Measurements from ENCODE around the gene DYNC2H1. TPM values are rescaled to one million over a fixed set of nuclear protein-coding genes. Genes with fewer than 3 reads are reported as not detected.

The DYNC2H1 gene
- total and polyA plus RNA-seq, 4 donors: 0.77 to 3.3 (median 2.1) TPM

DNA sequence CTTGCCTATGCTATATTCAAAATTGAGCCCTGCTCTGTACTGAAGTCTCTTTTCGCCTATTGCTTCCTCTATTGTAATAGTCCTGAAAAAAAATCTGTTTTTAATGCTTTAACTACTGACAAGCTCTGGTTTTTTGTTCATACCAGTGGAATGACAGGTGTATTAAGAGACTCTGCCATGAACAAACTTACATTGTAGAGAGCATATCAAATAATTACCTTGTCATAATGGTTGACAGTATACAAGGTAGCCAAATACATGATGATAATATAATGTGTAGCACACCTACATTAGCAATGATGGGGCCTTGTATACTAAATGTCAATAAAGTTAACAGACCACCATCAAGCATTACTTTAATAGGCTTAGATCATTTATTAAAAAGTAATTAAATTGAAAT lies 175.0 kb downstream of the DYNC2H1 start:
- no peaks in the 10 kb centered on the region for H3K4me1 ChIP-seq (ENCODE audit: control insufficient read depth in 4 of 4, insufficient read depth in 4 of 4, low read length in 3 of 4)
- DNase-seq (ENCODE audit: low spot score): no peak
- TF ChIP-seq HNF4G (IDR thresholded peaks at IDR 0.05) (no peak), MAX (IDR thresholded peaks at IDR 0.05) (no peak), REST (IDR thresholded peaks at IDR 0.05) (no peak), JUND (IDR thresholded peaks at IDR 0.05) (no peak), EGR1 (IDR thresholded peaks at IDR 0.05; ENCODE audit: low read depth in 2 of 2) (no peak), CTCF (IDR thresholded peaks at IDR 0.05; ENCODE audit: low read depth, low read length, missing input control) (no peak), TAF1 (conservative IDR thresholded peaks at IDR 0.05) (no peak), HNF4A (conservative IDR thresholded peaks at IDR 0.05) (no peak)
- TF ChIP-seq, protein P1, sequence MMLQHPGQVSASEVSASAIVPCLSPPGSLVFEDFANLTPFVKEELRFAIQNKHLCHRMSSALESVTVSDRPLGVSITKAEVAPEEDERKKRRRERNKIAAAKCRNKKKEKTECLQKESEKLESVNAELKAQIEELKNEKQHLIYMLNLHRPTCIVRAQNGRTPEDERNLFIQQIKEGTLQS (IDR thresholded peaks at IDR 0.05): no peak
- no peaks in the 10 kb centered on the region for H3K9me3 ChIP-seq (ENCODE audit: control insufficient read depth in 4 of 4, low read length in 3 of 4)
- H3K9ac ChIP-seq (ENCODE audit: low read depth in 1 of 2, low read length in 2 of 2): no peak overlapping the region
- H3K4me3 ChIP-seq (ENCODE audit: low read depth in 1 of 3, low read length in 3 of 3): no peak overlapping the region
- no peaks in the 10 kb centered on the region for H3K27me3 ChIP-seq (ENCODE audit: control insufficient read depth in 4 of 4, insufficient read depth in 4 of 4, low read length in 3 of 4)
- H3K27ac ChIP-seq (ENCODE audit: low read depth in 1 of 2, low read length in 2 of 2): no peak overlapping the region
- no peaks in the 10 kb centered on the region for H3K36me3 ChIP-seq (ENCODE audit: control insufficient read depth in 4 of 4, insufficient read depth in 3 of 4, low read depth in 1 of 4, low read length in 3 of 4)
- WGBS: 92% methylated on average over 1 of the region's 1 CpG

- peak overlapping the region in 1 of 3 donors; percentile 4 for H3K4me3 ChIP-seq (ENCODE audit: low read depth in 1 of 3, low read length in 3 of 3)
- DNase-seq (ENCODE audit: low spot score): no peak
- H3K9me3 ChIP-seq (ENCODE audit: control insufficient read depth in 4 of 4, low read length in 3 of 4): peaks cover 8 to 23% (median 14%) of the 10 kb centered on the region in 4 donors
- WGBS: 89% methylated on average over 1 of the region's 1 CpG
- H3K9ac ChIP-seq (ENCODE audit: low read depth in 1 of 2, low read length in 2 of 2): no peak overlapping the region
- H3K4me1 ChIP-seq (ENCODE audit: control insufficient read depth in 4 of 4, insufficient read depth in 4 of 4, low read length in 3 of 4): no peaks in the 10 kb centered on the region
- H3K36me3 ChIP-seq (ENCODE audit: control insufficient read depth in 4 of 4, insufficient read depth in 3 of 4, low read depth in 1 of 4, low read length in 3 of 4): no peaks in the 10 kb centered on the region
- H3K27me3 ChIP-seq (ENCODE audit: control insufficient read depth in 4 of 4, insufficient read depth in 4 of 4, low read length in 3 of 4): no peaks in the 10 kb centered on the region
- H3K27ac ChIP-seq (ENCODE audit: low read depth in 1 of 2, low read length in 2 of 2): no peak overlapping the region
- TF ChIP-seq GABPA (IDR thresholded peaks at IDR 0.05 in 1 of 2, conservative IDR thresholded peaks at IDR 0.05 in 1 of 2) (no peak), MAX (IDR thresholded peaks at IDR 0.05) (no peak), YY1 (IDR thresholded peaks at IDR 0.05) (no peak), NR2F2 (IDR thresholded peaks at IDR 0.05) (no peak), HNF4G (IDR thresholded peaks at IDR 0.05) (no peak), FOXA2 (IDR thresholded peaks at IDR 0.05) (no peak), REST (IDR thresholded peaks at IDR 0.05) (no peak), SP1 (IDR thresholded peaks at IDR 0.05) (no peak), EGR1 (IDR thresholded peaks at IDR 0.05; ENCODE audit: low read depth in 2 of 2) (no peak), JUND (IDR thresholded peaks at IDR 0.05) (no peak), TAF1 (conservative IDR thresholded peaks at IDR 0.05) (no peak), FOXA1 (IDR thresholded peaks at IDR 0.05) (no peak), HNF4A (conservative IDR thresholded peaks at IDR 0.05) (no peak), RAD21 (IDR thresholded peaks at IDR 0.05) (no peak)
- TF ChIP-seq, protein P1 (IDR thresholded peaks at IDR 0.05): no peak
- TF ChIP-seq, protein P2, sequence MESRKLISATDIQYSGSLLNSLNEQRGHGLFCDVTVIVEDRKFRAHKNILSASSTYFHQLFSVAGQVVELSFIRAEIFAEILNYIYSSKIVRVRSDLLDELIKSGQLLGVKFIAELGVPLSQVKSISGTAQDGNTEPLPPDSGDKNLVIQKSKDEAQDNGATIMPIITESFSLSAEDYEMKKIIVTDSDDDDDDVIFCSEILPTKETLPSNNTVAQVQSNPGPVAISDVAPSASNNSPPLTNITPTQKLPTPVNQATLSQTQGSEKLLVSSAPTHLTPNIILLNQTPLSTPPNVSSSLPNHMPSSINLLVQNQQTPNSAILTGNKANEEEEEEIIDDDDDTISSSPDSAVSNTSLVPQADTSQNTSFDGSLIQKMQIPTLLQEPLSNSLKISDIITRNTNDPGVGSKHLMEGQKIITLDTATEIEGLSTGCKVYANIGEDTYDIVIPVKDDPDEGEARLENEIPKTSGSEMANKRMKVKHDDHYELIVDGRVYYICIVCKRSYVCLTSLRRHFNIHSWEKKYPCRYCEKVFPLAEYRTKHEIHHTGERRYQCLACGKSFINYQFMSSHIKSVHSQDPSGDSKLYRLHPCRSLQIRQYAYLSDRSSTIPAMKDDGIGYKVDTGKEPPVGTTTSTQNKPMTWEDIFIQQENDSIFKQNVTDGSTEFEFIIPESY (IDR thresholded peaks at IDR 0.05): no peak
Observed at GRCh38 chr11:103294516-103294915, 185.3 kb downstream of the DYNC2H1 start.

Measured in liver (tissue), 9 donors.